22Rv1 (cell line): ENCODE data around the gene EXOSC6.
"Not testable (repeated sequence)": the region's sequence is repeated elsewhere in the genome, so short reads cannot be mapped to it uniquely, and the experiment has no call there.

ENCODE experiments used
- H3K27ac ChIP-seq: fragments of 450-650 bp; 2 replicates; pipeline ENCODE4 v1.5.1; 2017
- CTCF ChIP-seq: fragments of 450-650 bp; IDR thresholded peaks from 2 replicates; pipeline ENCODE4 v1.5.1; 2017; ENCODE audit warnings: mild to moderate bottlenecking
- ZFX ChIP-seq: fragments of 450-650 bp; IDR thresholded peaks from 2 replicates; pipeline ENCODE4 v1.6.1; 2017; ENCODE audit warnings: antibody characterized with exemption, borderline replicate concordance

Gene EXOSC6

DNA sequence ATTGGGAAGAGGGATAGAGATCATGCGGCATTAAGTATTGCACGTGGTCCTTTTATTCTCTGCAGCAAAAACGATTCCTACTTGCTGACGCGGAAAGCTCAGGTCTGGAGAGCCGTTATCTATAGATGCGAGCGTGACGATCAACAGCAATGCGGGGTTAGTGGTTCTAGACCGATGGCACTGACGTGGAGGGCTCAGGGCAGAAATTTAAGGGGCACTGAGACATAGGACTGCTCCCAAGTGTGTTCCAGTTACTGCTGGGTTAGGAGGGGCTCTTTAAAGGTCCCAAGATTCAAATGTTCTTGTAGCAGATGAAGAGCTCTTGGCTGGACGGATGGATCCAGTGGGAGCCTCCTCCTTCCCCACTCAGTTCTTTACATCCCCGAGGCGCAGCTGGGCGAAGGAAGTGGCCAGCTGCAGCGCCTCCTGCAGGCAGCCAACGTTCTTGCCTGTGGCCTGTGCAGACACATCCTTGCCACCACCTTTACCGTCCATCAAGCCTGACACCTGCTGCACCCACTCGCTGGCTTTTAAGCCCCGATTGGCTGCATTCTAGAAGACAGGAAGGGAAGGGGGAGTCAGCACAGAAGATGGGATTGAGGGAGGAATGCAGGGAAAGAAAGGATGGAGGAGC, 732 bp upstream of the EXOSC6 start:
- H3K27ac ChIP-seq = peak overlapping the region; percentile 97
- TF ChIP-seq CTCF (peak; percentile 1; the same call in 1 of the 2 replicates), ZFX (no peak)

GRCh38 chr16:70250748-70251628, 752 bp downstream of the EXOSC6 start:
- H3K27ac ChIP-seq = peak overlapping the region; percentile 97
- TF ChIP-seq ZFX (no peak), CTCF (no peak)

DNA sequence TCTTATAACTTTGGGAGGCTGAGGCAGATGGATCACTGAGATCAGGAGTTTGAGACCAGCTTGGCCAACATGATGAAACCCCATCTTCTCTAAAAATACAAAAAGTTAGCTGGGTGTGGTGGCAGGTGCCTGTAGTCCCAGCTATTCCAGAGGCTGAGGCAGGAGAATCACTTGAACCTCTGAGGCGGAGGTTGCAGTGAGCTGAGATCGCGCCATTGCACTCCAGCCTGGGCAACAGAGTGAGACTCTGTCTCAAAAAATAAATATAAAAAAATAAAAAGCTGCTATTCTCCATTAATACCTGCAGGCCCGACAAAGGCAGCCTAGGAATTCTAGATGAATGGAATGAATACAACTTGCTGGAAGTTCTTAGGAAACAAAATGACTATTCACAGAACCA, 2.0 kb downstream of the EXOSC6 start:
- peak overlapping the region; percentile 97; the same call in 1 of the 2 replicates for H3K27ac ChIP-seq

DNA sequence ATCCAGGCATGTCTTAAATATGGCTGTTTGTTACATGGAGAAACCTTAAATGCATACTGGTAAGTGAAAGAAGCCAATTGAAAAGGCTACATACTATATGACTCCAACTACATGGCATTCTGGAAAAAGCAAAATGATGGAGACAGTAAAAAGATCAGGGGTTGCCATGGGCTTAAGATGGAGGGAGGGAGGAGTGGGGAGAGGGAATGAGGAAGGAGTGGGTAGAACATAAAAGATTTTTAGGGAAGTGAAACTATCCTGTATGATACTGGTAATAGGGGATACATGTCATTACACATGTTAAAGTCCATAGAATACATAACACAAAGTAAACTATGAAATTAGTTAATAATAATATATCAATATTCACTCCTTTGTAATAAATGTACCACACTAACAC, 13.0 kb downstream of the EXOSC6 start:
- not testable (repeated sequence) for H3K27ac ChIP-seq

DNA sequence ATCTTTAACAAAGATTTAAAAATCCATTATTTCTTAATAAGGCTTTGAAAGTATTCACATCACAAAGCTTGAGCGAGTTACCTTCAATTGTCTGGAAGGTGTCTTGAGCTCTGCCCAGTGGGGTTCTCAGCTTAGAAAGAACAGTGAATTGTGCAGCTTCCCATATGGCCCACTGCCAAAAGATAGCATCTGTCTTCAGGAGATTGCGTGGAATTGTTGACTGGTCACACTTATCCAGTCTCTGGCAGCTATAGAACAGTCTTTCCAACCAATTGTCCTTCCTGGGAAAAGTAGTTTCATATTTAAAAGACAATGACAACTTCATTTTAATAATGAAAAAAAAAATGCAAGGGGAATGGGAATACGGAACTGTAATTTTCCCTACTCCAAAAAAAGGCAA, 19.9 kb downstream of the EXOSC6 start:
- not testable (repeated sequence) for H3K27ac ChIP-seq

DNA sequence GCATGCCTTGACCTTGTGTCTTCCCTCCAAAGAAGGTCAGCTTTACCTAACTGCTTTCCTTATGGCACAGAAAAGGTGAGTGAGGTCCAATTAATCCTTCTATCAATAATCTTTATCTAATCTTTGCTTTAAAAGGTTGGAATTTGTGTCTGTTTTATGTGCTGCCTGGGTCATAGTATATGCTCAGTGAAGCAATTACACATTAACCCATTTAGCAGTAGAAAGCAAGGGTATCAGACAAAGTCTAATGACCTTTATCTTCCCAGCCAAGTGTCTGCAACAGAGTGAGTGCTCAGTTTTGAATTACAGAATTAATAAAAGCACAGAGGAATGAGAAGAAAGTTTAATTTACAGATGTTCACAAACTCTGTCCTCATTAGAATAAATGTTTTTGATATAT, 25.7 kb downstream of the EXOSC6 start:
- not testable (repeated sequence) for H3K27ac ChIP-seq

GRCh38 chr16:70225430-70225829, 26.3 kb downstream of the EXOSC6 start:
- not testable (repeated sequence) for H3K27ac ChIP-seq

- H3K27ac ChIP-seq = not testable (repeated sequence)
Measured at GRCh38 chr16:70224645-70225044, 27.1 kb downstream of the EXOSC6 start.

DNA sequence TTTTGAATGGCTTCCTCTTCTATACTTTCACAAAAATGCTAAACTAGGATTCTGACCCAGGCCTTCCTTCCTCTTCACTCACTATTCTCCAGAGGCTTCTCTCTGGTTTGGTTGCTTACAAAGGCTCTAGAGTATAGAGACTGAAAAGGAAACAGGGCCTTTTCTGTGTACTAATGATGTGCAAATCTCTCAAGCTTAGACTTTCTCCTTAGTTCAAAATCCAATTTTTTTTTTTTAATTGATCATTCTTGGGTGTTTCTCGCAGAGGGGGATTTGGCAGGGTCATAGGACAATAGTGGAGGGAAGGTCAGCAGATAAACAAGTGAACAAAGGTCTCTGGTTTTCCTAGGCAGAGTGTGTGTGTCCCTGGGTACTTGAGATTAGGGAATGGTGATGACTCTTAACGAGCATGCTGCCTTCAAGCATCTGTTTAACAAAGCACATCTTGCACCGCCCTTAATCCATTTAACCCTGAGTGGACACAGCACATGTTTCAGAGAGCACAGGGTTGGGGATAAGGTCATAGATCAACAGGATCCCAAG, 27.7 kb downstream of the EXOSC6 start:
- H3K27ac ChIP-seq = peak overlapping the region; percentile 49

- peak overlapping the region; percentile 49 for H3K27ac ChIP-seq
Measured at GRCh38 chr16:70223216-70223615, 28.5 kb downstream of the EXOSC6 start.

- H3K27ac ChIP-seq = peak overlapping the region; percentile 49
Measured at GRCh38 chr16:70222574-70222973, 29.2 kb downstream of the EXOSC6 start.

DNA sequence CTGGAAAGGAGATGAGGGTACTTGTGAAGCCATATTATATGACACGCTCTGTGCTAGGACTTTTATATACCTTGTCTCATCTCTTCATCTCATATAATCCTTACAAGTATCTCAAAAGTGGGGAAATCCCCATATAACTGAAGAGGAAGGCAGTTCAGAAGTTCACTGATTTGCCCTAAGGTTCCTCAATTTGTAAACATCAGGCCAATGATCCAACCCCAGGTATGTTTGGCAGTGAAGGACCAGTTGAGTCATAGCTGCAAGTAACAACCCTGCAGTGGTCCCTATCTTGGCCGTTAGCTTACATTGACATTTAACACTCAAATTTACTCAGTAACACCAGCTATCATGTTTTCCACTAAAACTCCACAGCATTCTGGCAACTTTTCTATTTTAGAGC, 33.2 kb downstream of the EXOSC6 start:
- not testable (repeated sequence) for H3K27ac ChIP-seq

DNA sequence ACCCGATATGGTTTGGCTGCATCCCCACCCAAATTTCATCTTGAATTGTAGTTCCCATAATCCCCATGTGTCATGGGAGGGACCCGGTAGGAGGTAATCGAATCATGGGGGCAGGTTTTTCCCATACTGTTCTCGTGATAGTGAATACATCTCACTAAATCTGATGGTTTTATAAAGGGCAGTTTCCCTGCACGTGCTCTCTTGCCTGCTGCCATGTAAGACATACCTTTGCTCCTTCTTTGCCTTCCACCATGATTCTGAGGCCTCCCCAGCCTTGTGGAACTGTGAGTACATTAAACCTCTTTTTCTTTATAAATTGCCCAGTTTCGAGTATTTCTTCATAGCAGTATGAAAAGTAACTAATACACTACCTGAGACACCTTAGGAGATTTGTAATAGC, 45.4 kb downstream of the EXOSC6 start:
- not testable (repeated sequence) for H3K27ac ChIP-seq

- not testable (repeated sequence) for H3K27ac ChIP-seq
Measured at GRCh38 chr16:70204668-70205405, 46.9 kb downstream of the EXOSC6 start.

DNA sequence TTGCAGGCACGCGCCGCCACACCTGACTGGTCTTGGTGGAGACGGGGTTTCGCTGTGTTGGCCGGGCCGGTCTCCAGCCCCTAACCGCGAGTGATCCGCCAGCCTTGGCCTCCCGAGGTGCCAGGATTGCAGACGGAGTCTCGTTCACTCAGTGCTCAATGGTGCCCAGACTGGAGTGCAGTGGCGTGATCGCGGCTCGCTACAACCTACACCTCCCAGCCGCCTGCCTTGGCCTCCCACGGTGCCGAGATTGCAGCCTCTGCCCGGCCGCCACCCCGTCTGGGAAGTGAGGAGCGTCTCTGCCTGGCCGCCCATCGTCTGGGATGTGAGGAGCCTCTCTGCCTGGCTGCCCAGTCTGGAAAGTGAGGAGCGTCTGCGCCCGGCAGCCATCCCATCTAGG, 47.7 kb downstream of the EXOSC6 start:
- H3K27ac ChIP-seq = not testable (repeated sequence)

- not testable (repeated sequence) for H3K27ac ChIP-seq
Measured at GRCh38 chr16:70203508-70203907, 48.2 kb downstream of the EXOSC6 start.

DNA sequence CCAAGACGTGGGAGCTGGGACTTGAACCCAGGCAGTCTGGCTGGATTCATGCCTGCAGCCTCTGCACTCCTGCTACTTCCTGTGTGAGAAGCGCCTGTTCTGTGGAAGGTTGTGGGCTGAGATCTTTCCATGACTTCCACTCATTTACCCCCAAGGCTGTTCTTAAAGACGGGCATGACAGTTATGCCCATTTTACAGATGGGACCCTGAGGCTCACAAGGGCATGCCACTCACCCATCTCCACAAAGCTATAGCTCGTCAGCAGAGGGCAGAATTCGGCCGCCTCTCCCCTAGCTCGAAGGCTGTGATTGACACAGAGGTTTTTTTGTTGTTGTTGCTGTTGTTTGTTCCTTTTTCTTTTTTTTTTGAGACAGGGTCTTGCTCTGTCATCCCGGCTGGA, 51.7 kb downstream of the EXOSC6 start:
- H3K27ac ChIP-seq = not testable (repeated sequence)

GRCh38 chr16:70199170-70199569, 52.6 kb downstream of the EXOSC6 start:
- H3K27ac ChIP-seq = not testable (repeated sequence)

GRCh38 chr16:70198666-70199065, 53.1 kb downstream of the EXOSC6 start:
- H3K27ac ChIP-seq = not testable (repeated sequence)
